Mammary epithelial cell (primary cell): ENCODE results near the gene FGF14.

Source experiments
- EZH2 ChIP-seq: IDR thresholded peaks from 2 replicates; pipeline ENCODE4 v1.6.1; 2012; ENCODE audit warnings: low read length, inconsistent platforms, borderline replicate concordance
- TF ChIP-seq, protein P1 (sequence below), 2 donors: IDR thresholded peaks in 1 of 2; conservative IDR thresholded peaks in 1 of 2; 2 replicates each; pipeline ENCODE4 v1.5.1; 2011 to 2012; ENCODE audit warnings: inconsistent platforms in 2 of 2, low read length in 2 of 2, mild to moderate bottlenecking in 2 of 2, control low read depth in 1 of 2, low read depth in 1 of 2; ENCODE audit not compliant: insufficient read depth in 1 of 2; ENCODE audit errors: extremely low read depth in 1 of 2

- TF ChIP-seq, protein P1, sequence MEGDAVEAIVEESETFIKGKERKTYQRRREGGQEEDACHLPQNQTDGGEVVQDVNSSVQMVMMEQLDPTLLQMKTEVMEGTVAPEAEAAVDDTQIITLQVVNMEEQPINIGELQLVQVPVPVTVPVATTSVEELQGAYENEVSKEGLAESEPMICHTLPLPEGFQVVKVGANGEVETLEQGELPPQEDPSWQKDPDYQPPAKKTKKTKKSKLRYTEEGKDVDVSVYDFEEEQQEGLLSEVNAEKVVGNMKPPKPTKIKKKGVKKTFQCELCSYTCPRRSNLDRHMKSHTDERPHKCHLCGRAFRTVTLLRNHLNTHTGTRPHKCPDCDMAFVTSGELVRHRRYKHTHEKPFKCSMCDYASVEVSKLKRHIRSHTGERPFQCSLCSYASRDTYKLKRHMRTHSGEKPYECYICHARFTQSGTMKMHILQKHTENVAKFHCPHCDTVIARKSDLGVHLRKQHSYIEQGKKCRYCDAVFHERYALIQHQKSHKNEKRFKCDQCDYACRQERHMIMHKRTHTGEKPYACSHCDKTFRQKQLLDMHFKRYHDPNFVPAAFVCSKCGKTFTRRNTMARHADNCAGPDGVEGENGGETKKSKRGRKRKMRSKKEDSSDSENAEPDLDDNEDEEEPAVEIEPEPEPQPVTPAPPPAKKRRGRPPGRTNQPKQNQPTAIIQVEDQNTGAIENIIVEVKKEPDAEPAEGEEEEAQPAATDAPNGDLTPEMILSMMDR (conservative IDR thresholded peaks at IDR 0.05 in 1 of 2, IDR thresholded peaks at IDR 0.05 in 1 of 2; ENCODE audit: extremely low read depth in 1 of 2, insufficient read depth in 1 of 2, low read depth in 1 of 2, low read length in 2 of 2): no peak
- TF ChIP-seq EZH2: no peak
These were observed 76.5 kb downstream of the FGF14 start for GRCh38 chr13:102325321-102325720.
